ENCODE measurements around the gene PHACTR3.

The PHACTR3 gene

GRCh38 chr20:59650418-59650817, 46.1 kb downstream of the PHACTR3 start:
- no peak for DNase-seq

GRCh38 chr20:59652381-59652780, 48.0 kb downstream of the PHACTR3 start:
- no peak for DNase-seq

GRCh38 chr20:59656417-59656816, 52.1 kb downstream of the PHACTR3 start:
- DNase-seq = no peak

GRCh38 chr20:59657459-59658046, 53.2 kb downstream of the PHACTR3 start:
- DNase-seq = no peak

- DNase-seq = no peak
These were observed 56.1 kb downstream of the PHACTR3 start for GRCh38 chr20:59660471-59660870.

- no peak for DNase-seq
These were observed 56.8 kb downstream of the PHACTR3 start for GRCh38 chr20:59661153-59661552.

GRCh38 chr20:59661621-59662020, 57.3 kb downstream of the PHACTR3 start:
- no peak for DNase-seq

GRCh38 chr20:59662161-59662560, 57.8 kb downstream of the PHACTR3 start:
- no peak for DNase-seq

GRCh38 chr20:59662856-59663512, 58.6 kb downstream of the PHACTR3 start:
- no peak for DNase-seq

GRCh38 chr20:59663513-59664060, 59.2 kb downstream of the PHACTR3 start:
- DNase-seq = no peak

- no peak for DNase-seq
These were observed 60.1 kb downstream of the PHACTR3 start for GRCh38 chr20:59664421-59664941.

GRCh38 chr20:59665656-59666555, 61.6 kb downstream of the PHACTR3 start:
- DNase-seq = no peak

GRCh38 chr20:59666586-59666985, 62.2 kb downstream of the PHACTR3 start:
- DNase-seq = no peak

GRCh38 chr20:59667131-59667530, 62.8 kb downstream of the PHACTR3 start:
- no peak for DNase-seq

- no peak for DNase-seq
These were observed 63.7 kb downstream of the PHACTR3 start for GRCh38 chr20:59667981-59668515.

- DNase-seq = no peak
These were observed 64.8 kb downstream of the PHACTR3 start for GRCh38 chr20:59668926-59669850.

GRCh38 chr20:59670786-59671492, 66.6 kb downstream of the PHACTR3 start:
- no peak for DNase-seq

- no peak for DNase-seq
These were observed 67.5 kb downstream of the PHACTR3 start for GRCh38 chr20:59671661-59672471.

GRCh38 chr20:59672576-59672975, 68.2 kb downstream of the PHACTR3 start:
- DNase-seq = no peak

GRCh38 chr20:59673288-59673997, 69.1 kb downstream of the PHACTR3 start:
- DNase-seq = no peak
